ENCODE measurements around the gene KCMF1. TPM values are rescaled to one million over a fixed set of nuclear protein-coding genes. Genes with fewer than 3 reads are reported as not detected.

The KCMF1 gene
- total and polyA plus RNA-seq, 7 donors = 35.7 to 73.1 (median 44.6) TPM

DNA sequence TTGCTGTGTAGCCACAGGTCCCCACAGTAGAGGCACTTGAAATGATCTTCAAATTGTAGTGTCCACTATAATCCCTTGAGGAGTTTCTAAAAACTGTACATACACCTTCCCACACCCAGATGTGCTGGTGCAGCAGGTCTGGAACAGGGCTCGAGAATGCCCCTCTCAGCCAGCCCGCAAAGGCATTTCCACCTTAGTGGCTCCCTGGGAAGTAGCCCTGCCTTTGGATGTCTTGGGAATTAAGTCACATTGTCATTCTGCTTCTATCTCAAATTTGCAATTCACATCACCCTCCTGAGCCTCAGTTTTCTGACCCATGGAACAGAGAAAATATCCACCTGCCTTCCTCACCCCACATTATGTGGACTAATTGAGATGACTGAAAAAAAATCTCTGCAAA, 118.0 kb downstream of the KCMF1 start:
- H3K4me3 ChIP-seq = no peak overlapping the region
- TF ChIP-seq EP300 (IDR thresholded peaks at IDR 0.05) (no peak), POLR2AphosphoS5 (IDR thresholded peaks at IDR 0.05) (no peak), POLR2A (IDR thresholded peaks at IDR 0.05) (no peak)
- TF ChIP-seq, protein P1, sequence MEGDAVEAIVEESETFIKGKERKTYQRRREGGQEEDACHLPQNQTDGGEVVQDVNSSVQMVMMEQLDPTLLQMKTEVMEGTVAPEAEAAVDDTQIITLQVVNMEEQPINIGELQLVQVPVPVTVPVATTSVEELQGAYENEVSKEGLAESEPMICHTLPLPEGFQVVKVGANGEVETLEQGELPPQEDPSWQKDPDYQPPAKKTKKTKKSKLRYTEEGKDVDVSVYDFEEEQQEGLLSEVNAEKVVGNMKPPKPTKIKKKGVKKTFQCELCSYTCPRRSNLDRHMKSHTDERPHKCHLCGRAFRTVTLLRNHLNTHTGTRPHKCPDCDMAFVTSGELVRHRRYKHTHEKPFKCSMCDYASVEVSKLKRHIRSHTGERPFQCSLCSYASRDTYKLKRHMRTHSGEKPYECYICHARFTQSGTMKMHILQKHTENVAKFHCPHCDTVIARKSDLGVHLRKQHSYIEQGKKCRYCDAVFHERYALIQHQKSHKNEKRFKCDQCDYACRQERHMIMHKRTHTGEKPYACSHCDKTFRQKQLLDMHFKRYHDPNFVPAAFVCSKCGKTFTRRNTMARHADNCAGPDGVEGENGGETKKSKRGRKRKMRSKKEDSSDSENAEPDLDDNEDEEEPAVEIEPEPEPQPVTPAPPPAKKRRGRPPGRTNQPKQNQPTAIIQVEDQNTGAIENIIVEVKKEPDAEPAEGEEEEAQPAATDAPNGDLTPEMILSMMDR (IDR thresholded peaks at IDR 0.05) = no peak
- no peak overlapping the region for H3K27ac ChIP-seq
- DNase-seq = no peak
- WGBS, 2 donors = 85 to 92% methylated on average over 2 of the region's 2 CpGs
- no peaks in the 10 kb centered on the region for H3K9me3 ChIP-seq
- H3K36me3 ChIP-seq = no peaks in the 10 kb centered on the region
- intact Hi-C loops (cut with DNase I) = no loop called here
- H3K27me3 ChIP-seq = no peaks in the 10 kb centered on the region
- H3K4me1 ChIP-seq = no peaks in the 10 kb centered on the region

GRCh38 chr2:85089585-85089984, 118.6 kb downstream of the KCMF1 start:
- no peak overlapping the region for H3K27ac ChIP-seq
- H3K36me3 ChIP-seq = no peaks in the 10 kb centered on the region
- no peaks in the 10 kb centered on the region for H3K4me1 ChIP-seq
- no peaks in the 10 kb centered on the region for H3K9me3 ChIP-seq
- no peak overlapping the region for H3K4me3 ChIP-seq
- TF ChIP-seq POLR2A (IDR thresholded peaks at IDR 0.05) = no peak
- TF ChIP-seq EP300 (IDR thresholded peaks at IDR 0.05) = no peak
- TF ChIP-seq, protein P1 (IDR thresholded peaks at IDR 0.05) = no peak
- TF ChIP-seq POLR2AphosphoS5 (IDR thresholded peaks at IDR 0.05) = no peak
- 59 to 77% methylated on average over 6 of the region's 6 CpGs for WGBS, 2 donors
- H3K27me3 ChIP-seq = no peaks in the 10 kb centered on the region
- DNase-seq = no peak
- intact Hi-C loops (cut with DNase I) = no loop called here

GRCh38 chr2:85091838-85092237, 120.9 kb downstream of the KCMF1 start:
- H3K4me1 ChIP-seq = no peaks in the 10 kb centered on the region
- no peak overlapping the region for H3K27ac ChIP-seq
- H3K36me3 ChIP-seq = no peaks in the 10 kb centered on the region
- H3K9me3 ChIP-seq = no peaks in the 10 kb centered on the region
- H3K27me3 ChIP-seq = no peaks in the 10 kb centered on the region
- no peak overlapping the region for H3K4me3 ChIP-seq
- WGBS, 2 donors = 80 to 85% methylated on average over 2 of the region's 2 CpGs
- TF ChIP-seq, protein P1 (IDR thresholded peaks at IDR 0.05) = no peak
- no peak for TF ChIP-seq POLR2AphosphoS5 (IDR thresholded peaks at IDR 0.05)
- no peak for TF ChIP-seq EP300 (IDR thresholded peaks at IDR 0.05)
- no peak for TF ChIP-seq POLR2A (IDR thresholded peaks at IDR 0.05)
- DNase-seq = no peak
- intact Hi-C loops (cut with DNase I) = no loop called here

- TF ChIP-seq POLR2AphosphoS5 (IDR thresholded peaks at IDR 0.05) (no peak), POLR2A (IDR thresholded peaks at IDR 0.05) (no peak), EP300 (IDR thresholded peaks at IDR 0.05) (no peak)
- TF ChIP-seq, protein P1 (IDR thresholded peaks at IDR 0.05) = no peak
- Histone ChIP-seq H3K36me3 (no peaks in the 10 kb centered on the region), H3K27me3 (no peaks in the 10 kb centered on the region), H3K4me1 (no peaks in the 10 kb centered on the region), H3K4me3 (no peak overlapping the region), H3K9me3 (no peaks in the 10 kb centered on the region), H3K27ac (no peak overlapping the region)
- DNase-seq = no peak
- WGBS, 2 donors = 73 to 84% methylated on average over 2 of the region's 2 CpGs
- intact Hi-C loops (cut with DNase I) = no loop called here
Observed at GRCh38 chr2:85095094-85095493, 124.1 kb downstream of the KCMF1 start.

DNA sequence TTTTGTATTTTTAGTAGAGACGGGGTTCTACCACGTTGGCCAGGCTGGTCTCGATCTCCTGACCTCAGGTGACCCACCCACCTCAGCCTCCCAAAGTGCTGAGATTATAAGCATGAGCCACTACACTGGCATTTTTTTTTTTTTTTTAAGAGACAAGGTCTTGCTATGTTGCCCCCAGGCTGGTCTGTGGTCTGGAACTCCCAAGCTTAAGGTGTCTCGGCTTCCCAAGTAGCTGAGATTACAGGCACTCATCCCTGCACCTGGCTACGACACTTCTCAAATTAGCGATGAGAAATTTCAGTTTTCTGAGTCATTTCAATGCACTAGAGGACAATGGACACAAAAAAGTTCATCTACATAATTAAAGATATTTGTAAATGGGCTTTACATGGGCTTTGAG, 125.7 kb downstream of the KCMF1 start:
- H3K4me1 ChIP-seq = no peaks in the 10 kb centered on the region
- intact Hi-C loops (cut with DNase I) = no loop called here
- no peaks in the 10 kb centered on the region for H3K36me3 ChIP-seq
- WGBS, 2 donors = 86 to 88% methylated on average over 6 of the region's 6 CpGs
- H3K27ac ChIP-seq = no peak overlapping the region
- H3K9me3 ChIP-seq = no peaks in the 10 kb centered on the region
- TF ChIP-seq EP300 (IDR thresholded peaks at IDR 0.05) = no peak
- no peak for TF ChIP-seq POLR2AphosphoS5 (IDR thresholded peaks at IDR 0.05)
- no peak for TF ChIP-seq POLR2A (IDR thresholded peaks at IDR 0.05)
- TF ChIP-seq, protein P1 (IDR thresholded peaks at IDR 0.05) = no peak
- no peak for DNase-seq
- H3K27me3 ChIP-seq = no peaks in the 10 kb centered on the region
- no peak overlapping the region for H3K4me3 ChIP-seq

All from sigmoid colon (tissue), 7 donors.